Prostate gland (tissue), 2 donors: ENCODE measurements around the gene FAR2. TPM values are rescaled to one million over a fixed set of nuclear protein-coding genes. Genes with fewer than 3 reads are reported as not detected.
"Not testable (repeated sequence)": the region's sequence is repeated elsewhere in the genome, so short reads cannot be mapped to it uniquely, and the experiment has no call there.

Source experiments
- DNase-seq: peaks from one replicate; pipeline ENCODE4 v3.0.0-alpha.2; 2019; ENCODE audit warnings: low spot score
- H3K27ac ChIP-seq, 2 donors: fragments of 200-600 bp; sonication (generic); 2 replicates each; pipeline ENCODE4 v1.5.1; 2017 to 2019
- H3K27me3 ChIP-seq: fragments of 200-600 bp; sonication (generic); replicated peaks from 2 replicates; pipeline ENCODE4 v1.5.1; 2019; ENCODE audit not compliant: insufficient read depth
- H3K36me3 ChIP-seq, 2 donors: fragments of 200-600 bp; sonication (generic); 1 replicate in 1 of 2; 2 replicates in 1 of 2; pipeline versions ENCODE4 v1.5.1 to v1.8.1; 2017 to 2019
- H3K4me1 ChIP-seq: fragments of 200-600 bp; sonication (generic); replicated peaks from 2 replicates; pipeline ENCODE4 v1.5.1; 2019
- H3K4me3 ChIP-seq, 2 donors: fragments of 200-600 bp; sonication (generic); 2 replicates each; pipeline ENCODE4 v1.5.1; 2017 to 2019
- H3K9me3 ChIP-seq: fragments of 200-600 bp; sonication (generic); 2 replicates; pipeline ENCODE4 v1.5.1; 2017
- POLR2A ChIP-seq: fragments of 450-650 bp; IDR thresholded peaks from one replicate; pipeline ENCODE4 v1.6.1; 2016; ENCODE audit warnings: antibody characterized with exemption, mild to moderate bottlenecking
- POLR2AphosphoS5 ChIP-seq: sonication (generic); formaldehyde crosslinking; IDR thresholded peaks from one replicate; pipeline ENCODE4 v1.6.1; 2017; ENCODE audit warnings: antibody characterized with exemption
- WGBS: methylation state at CpG from one replicate; pipeline ENCODE4 v1.1.5; 2018; 5-methylcytosine and 5-hydroxymethylcytosine counted together
- intact Hi-C: fragments of 100-400 bp; cut with DNase I; formaldehyde crosslinking; loops from one replicate; pipeline ENCODE4 v1.14.2; 2022
- total RNA-seq, 2 donors: library from RNA; depleted of rRNA; stranded (reverse); fragments of >200 nt; gene quantifications; one replicate each; pipeline ENCODE4 v1.1.0, GENCODE V29; 2016
- TF ChIP-seq, protein P1 (sequence below), 4 experiments: fragments of 200-600 bp in 2 of 4; fragments of 450-650 bp in 2 of 4; sonication (generic) in 2 of 4; IDR thresholded peaks; 1 replicate in 3 of 4; 2 replicates in 1 of 4; pipeline ENCODE4 v1.5.1; 2016 to 2019; ENCODE audit warnings: antibody characterized with exemption in 4 of 4, mild to moderate bottlenecking in 2 of 4, moderate library complexity in 2 of 4

FAR2 gene
- total RNA-seq, 2 donors from 2014 or later = 3.1 to 7.2 TPM

- no peak overlapping the region for H3K27ac ChIP-seq
- 90% methylated on average over 26 of the region's 26 CpGs for WGBS
- no peaks in the 10 kb centered on the region for H3K36me3 ChIP-seq
- intact Hi-C loops = no loop called here
- no peaks in the 10 kb centered on the region for H3K27me3 ChIP-seq
- no peak for DNase-seq
- H3K9me3 ChIP-seq = no peaks in the 10 kb centered on the region
- TF ChIP-seq POLR2A (no peak), POLR2AphosphoS5 (no peak)
- TF ChIP-seq, protein P1, sequence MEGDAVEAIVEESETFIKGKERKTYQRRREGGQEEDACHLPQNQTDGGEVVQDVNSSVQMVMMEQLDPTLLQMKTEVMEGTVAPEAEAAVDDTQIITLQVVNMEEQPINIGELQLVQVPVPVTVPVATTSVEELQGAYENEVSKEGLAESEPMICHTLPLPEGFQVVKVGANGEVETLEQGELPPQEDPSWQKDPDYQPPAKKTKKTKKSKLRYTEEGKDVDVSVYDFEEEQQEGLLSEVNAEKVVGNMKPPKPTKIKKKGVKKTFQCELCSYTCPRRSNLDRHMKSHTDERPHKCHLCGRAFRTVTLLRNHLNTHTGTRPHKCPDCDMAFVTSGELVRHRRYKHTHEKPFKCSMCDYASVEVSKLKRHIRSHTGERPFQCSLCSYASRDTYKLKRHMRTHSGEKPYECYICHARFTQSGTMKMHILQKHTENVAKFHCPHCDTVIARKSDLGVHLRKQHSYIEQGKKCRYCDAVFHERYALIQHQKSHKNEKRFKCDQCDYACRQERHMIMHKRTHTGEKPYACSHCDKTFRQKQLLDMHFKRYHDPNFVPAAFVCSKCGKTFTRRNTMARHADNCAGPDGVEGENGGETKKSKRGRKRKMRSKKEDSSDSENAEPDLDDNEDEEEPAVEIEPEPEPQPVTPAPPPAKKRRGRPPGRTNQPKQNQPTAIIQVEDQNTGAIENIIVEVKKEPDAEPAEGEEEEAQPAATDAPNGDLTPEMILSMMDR (IDR thresholded peaks at IDR 0.05) = no peak
- no peaks in the 10 kb centered on the region for H3K4me1 ChIP-seq
- H3K4me3 ChIP-seq = no peak overlapping the region
Observed at GRCh38 chr12:29171421-29172258, 22.6 kb downstream of the FAR2 start.

DNA sequence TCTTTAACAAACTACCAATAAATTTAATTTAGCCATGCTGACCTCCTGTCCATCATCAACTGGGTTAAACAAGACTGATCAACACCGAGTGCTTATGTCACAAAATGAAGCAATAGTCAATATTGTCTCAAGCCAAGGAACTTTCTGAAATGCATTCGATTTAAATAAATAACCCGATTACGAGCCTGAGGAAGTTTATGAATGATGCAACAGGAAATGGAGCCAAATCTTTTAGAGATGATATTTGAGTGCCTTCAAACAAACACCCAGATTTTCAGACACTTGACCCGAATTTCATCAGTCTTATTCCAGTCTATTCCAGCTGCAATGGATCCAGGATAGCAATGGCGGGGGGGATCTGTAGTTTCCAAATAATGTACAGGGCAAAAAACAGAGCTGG, 27.9 kb downstream of the FAR2 start:
- intact Hi-C loops = no loop called here
- H3K4me3 ChIP-seq = no peak overlapping the region

DNA sequence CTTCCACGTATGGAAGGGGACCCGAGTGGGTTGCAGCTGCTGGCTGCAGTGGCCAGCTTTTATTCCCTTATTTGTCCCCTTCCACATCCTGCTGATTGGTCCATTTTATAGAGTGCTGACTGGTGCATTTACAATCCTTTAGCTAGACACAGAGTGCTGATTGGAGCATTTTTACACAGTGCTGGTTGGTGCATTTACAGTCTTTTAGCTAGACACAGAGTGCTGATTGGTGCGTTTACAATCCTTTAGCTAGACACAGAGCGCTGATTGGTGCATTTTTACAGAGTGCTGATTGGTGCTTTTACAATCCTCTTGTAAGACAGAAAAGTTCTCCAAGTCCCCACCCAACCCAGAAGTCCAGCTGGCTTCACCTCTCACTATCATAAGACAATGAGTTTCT, 33.2 kb downstream of the FAR2 start:
- H3K4me1 ChIP-seq, intact Hi-C loops, H3K27ac ChIP-seq, H3K4me3 ChIP-seq, H3K9me3 ChIP-seq, H3K36me3 ChIP-seq, H3K27me3 ChIP-seq, DNase-seq: not testable (repeated sequence)
- 94% methylated on average over 4 of the region's 4 CpGs for whole genome bisulfite sequencing

More for the DNA sequence above, 27.9 kb downstream of the FAR2 start:
- Histone ChIP-seq H3K36me3 (no peaks in the 10 kb centered on the region), H3K4me1 (no peaks in the 10 kb centered on the region), H3K27me3 (no peaks in the 10 kb centered on the region), H3K9me3 (no peaks in the 10 kb centered on the region), H3K27ac (no peak overlapping the region)
- 61% methylated on average over 6 of the region's 6 CpGs for WGBS
- TF ChIP-seq POLR2AphosphoS5 (no peak), POLR2A (no peak)
- TF ChIP-seq, protein P1 (IDR thresholded peaks at IDR 0.05) = no peak
- no peak for DNase-seq

GRCh38 chr12:29187756-29188155, 38.7 kb downstream of the FAR2 start:
- intact Hi-C loops = no loop called here
- TF ChIP-seq, protein P1 (IDR thresholded peaks at IDR 0.05) = no peak
- TF ChIP-seq POLR2AphosphoS5 (no peak), POLR2A (no peak)

DNA sequence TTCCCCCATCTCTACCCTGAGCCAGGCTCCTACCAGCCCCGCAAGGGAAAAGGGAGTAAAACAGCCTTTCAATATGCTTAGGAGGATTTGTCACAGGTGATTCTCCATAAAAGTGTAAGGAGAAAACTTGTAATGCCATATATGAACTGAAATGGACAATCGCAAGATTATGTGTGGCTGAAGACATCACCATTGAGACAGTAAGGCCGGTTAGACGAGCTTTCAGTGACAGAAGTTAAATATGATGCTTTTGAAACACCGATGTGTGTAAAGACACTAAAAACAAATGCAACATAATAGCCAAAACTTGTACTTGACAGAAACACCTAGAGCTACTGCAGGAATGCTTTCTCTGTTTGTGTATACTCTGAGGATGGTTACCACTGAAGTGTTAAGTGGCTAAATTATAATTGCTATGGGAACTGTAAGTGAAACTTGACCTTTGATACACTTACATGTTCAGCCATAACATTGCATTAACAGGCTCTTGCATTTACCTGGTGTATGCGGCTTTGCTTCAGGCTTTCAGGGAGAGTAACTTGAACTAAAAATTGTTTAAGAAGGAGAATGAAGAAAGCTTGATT, 42.3 kb downstream of the FAR2 start:
- H3K27me3 ChIP-seq = peaks cover 2% of the 10 kb centered on the region
- no peaks in the 10 kb centered on the region for H3K9me3 ChIP-seq
- H3K27ac ChIP-seq = no peak overlapping the region
- WGBS = 62% methylated on average over 6 of the region's 6 CpGs
- no peaks in the 10 kb centered on the region for H3K36me3 ChIP-seq
- H3K4me3 ChIP-seq = no peak overlapping the region
- TF ChIP-seq POLR2AphosphoS5 (no peak), POLR2A (no peak)
- TF ChIP-seq, protein P1 (IDR thresholded peaks at IDR 0.05) = no peak
- no peaks in the 10 kb centered on the region for H3K4me1 ChIP-seq
- no peak for DNase-seq
- intact Hi-C loops = no loop called here

More at GRCh38 chr12:29187756-29188155, 38.7 kb downstream of the FAR2 start:
- no peaks in the 10 kb centered on the region for H3K9me3 ChIP-seq
- H3K4me3 ChIP-seq = no peak overlapping the region
- H3K27me3 ChIP-seq = peaks cover 2% of the 10 kb centered on the region
- H3K27ac ChIP-seq = no peak overlapping the region
- no peaks in the 10 kb centered on the region for H3K4me1 ChIP-seq
- 78% methylated on average over 2 of the region's 2 CpGs for WGBS
- DNase-seq = no peak
- H3K36me3 ChIP-seq = no peaks in the 10 kb centered on the region
